GM18520 (cell line): Measurements from ENCODE around the gene HRC.
"Not testable (repeated sequence)": the region's sequence is repeated elsewhere in the genome, so short reads cannot be mapped to it uniquely, and the experiment has no call there.

Experiments used
- ATAC-seq: cut with Tn5 transposase; IDR thresholded peaks from one replicate; pipeline ENCODE4 v1.9.1; 2021; ENCODE audit not compliant: unreplicated experiment

Gene HRC

DNA sequence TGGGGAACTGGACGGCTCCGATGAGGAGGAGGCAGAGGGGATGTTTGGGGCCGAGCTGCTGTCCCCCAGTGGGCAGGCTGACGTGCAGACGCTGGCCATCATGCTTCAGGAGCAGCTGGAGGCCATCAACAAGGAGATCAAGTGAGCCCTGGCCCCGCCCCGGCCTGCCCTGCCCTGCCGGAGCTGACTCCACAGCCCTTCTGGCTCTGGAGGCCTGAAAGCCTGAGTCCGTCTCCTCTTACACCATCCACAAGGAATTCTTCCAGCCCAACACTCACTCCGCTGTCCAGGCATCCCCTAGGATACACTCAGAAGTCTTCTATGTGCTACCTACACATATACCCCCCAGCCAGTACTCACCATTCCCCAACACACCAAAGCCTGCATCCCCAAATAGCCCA is 18.4 kb downstream of the HRC start:
- ATAC-seq: no peak

DNA sequence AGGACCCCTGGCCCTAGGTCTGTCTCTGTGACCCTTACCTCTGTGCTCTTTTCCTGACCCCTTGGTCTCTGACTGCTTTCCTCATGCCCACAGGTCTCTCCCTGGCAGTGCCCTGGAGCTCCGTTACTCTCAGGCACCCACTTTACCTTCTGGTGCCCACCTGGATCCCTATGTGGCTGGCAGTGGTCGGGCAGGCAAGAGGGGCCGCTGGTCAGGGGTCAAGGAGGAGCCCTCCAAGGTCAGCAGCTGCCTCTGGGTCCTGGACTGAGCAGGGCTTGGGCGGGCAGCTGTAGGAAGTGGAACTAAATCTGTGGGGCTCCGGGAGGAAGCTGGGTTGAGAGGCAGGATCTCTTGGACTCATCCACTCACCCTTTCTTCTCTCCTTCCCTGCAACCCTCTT is 19.5 kb downstream of the HRC start:
- ATAC-seq: no peak

DNA sequence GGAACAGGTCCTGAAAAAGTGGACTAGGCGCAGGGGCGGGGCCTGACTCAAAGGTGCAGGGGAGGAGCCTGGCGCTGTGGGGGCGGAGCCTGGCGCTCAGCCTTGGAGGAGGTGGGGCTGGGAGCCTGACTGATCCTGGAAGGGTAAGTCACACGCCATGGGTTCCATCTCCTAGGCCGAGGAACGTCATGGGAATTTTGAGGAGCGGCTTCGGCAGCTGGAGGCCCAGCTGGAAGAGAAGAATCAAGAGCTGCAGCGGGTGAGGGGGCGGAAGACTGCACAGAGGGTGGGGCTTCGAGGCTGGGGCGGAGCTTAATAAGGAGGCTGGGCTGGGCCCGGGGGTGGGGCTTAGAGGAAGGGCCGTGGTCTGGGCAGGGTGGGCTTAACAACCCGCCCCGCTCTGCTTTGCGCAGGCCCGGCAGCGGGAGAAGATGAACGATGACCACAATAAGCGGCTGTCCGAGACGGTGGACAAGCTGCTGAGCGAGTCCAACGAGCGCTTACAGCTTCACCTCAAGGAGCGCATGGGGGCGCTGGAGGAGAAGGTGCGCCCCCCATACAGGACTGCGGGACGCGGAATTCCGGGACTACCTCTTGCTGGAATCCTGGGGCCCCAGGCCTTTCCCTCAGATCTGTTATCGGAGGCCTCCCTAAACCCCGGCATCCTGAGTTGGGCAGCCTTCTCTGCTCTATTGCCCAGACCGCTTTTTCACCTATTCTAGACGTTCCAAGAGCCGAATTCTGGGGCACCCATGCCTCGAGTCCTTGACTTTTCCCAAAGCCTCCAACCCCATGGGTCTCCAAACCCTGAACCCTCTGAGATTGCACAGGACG is 21.4 kb downstream of the HRC start:
- ATAC-seq: no peak

DNA sequence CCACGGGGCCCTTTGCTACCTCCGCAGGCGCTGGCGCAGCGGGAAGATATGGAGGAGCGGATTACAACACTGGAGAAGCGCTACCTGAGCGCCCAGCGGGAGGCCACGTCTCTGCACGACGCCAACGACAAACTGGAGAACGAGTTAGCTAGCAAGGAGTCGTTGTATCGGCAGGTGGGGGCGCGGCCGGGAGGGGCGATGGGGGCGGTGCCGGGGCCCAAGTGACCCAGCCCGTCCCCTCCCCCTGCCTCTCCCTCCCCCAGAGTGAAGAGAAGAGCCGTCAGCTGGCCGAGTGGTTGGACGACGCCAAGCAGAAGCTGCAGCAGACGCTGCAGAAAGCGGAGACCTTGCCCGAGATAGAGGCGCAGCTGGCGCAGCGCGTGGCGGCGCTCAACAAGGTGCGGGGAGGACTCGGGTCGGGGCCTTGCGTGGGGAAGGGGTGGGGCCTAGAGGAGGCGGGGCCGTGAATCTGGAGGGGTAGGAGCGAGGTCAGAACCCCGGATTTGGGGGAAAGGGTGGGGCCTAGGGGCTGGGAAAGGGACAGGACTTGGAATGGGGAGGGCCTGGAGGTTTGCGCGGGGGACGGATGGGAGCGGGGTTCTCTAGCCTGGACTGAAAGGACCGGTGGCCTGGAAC is 22.1 kb downstream of the HRC start:
- no peak for ATAC-seq

DNA sequence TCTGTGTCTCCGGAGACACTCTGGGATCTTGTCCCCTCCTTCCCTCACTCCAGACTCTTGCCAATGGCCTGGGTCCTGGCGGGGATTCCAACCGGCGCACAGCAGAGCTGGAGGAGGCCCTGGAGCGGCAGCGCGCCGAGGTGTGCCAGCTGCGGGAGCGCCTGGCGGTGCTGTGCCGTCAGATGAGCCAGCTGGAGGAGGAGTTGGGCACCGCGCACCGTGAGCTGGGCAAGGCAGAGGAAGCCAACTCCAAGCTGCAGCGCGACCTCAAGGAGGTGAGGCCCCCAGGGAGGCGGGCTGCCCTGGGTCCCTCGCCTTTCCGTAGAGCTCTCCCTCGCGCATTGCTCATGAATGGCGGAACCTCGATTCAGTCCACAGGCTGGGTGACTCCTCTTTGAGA is 24.9 kb downstream of the HRC start:
- ATAC-seq: no peak

DNA sequence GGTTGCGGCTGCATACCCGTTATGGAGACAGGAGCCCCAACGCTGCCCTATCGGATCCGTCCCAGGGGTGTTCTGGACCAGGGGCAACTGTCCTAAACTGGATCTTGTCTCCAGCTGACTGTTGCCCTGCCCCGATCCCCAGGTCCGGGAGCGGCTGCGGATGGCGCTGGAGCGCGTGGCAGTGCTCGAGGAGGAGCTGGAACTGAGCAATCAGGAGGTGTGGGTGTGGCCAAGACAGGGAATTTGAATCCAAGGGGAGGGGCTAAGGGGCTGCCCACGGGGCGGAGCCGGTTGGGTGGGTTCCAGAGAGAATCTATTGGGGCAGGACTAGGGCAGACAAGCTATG is 26.0 kb downstream of the HRC start:
- no peak for ATAC-seq

DNA sequence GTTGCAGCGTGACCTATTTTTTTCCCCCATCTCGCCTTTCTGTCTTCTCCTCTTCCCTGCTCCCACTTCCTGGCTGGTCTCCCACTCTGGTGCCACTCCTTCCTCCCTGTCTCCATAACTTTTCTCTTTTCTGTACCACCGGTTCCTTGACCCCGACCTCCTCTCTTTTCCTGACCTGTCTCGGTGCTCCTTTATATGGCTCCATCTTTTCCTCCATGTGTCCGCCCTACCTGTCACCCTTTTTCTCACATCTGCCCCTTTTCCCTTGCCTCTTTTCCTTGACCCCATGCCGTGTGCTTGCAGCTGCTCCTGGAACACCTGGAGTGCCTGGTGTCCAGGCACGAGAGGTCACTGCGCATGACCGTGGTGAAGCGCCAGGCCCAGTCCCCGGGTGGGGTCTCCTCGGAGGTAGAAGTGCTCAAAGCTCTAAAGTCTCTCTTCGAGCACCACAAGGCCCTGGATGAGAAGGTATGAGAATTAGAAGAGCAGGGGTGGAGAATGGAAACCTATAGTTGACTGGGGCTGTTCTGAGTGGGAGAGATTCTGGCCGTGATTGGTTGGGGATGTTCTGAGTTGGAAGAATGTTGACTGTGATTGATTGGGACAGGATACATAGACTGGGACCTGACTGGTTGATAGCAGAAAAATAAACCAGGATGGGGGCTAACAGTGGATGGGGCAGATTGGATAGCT is 26.5 kb downstream of the HRC start:
- no peak for ATAC-seq

DNA sequence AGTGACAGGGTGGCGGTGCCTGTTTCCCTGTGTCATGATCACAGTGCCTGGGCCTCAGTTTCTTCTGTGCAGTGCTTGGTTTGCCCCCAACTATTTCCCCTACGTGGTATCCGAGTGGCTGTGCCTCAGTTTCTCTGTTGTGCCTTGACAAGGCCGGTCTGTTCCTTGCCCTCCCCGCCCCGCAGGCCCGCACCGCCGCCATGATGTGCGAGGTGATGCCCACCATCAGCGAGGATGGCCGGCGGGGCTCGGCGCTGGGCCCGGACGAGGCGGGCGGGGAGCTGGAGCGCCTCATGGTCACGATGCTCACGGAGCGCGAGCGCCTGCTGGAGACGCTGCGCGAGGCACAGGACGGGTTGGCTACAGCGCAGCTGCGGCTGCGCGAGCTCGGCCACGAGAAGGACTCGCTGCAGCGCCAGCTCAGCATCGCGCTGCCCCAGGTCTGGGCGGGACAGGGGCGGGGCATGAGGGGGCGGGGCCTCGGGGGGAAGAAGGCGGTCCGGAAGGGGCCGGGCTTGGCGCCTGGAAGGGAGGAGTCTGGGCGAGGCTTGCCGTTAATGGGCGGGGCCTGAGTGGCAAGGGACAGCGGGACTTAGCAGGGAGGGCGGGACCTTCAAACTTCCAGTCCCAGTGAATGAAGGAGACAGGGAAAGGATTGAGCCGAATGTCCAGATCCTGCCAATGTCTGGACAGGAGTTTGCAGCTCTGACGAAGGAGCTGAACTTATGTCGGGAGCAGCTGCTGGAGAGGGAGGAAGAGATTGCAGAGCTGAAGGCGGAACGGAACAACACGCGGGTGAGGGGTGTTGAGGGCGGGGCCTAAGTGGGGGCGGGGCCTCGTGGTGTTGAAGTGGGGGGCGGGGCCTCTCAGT is 27.3 kb downstream of the HRC start:
- ATAC-seq: peak; percentile 69

DNA sequence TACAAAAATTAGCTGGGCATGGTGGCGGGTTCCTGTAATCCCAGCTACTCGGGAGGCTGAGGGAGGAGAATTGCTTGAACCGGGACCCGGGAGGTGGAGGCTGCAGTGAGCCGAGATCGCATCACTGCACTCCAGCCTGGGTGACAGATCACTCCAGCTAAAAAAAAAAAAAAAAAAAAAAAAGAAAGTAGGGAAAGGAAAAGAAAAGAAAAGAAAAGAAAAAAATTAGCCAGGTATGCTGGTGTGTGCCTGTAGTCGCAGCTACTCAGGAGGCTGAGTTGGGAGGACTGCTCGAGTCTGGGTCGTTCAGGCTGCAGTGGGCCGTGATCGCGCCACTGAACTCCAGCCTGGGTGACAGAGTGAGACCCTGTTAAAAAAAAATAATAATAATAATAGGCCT is 28.0 kb downstream of the HRC start:
- not testable (repeated sequence) for ATAC-seq

DNA sequence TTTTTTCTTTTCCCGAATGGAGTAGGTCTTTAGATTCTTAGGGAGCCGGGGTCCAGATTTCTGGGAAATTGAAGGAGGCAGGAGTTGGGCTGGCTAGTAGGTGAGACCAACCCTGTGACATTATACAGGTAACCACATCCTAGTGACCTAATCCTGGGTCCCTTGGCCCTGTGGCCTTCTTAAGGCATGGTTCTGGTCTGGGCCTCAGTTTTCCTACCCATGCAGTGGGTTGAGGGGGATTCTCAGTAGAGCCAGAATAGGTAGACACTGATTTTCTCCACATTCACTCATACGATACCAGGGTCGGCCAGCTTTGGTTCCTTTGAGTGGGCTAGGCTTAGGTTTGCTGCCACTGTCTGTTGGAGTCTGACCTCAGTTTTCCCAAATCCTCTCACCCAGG is 28.6 kb downstream of the HRC start:
- ATAC-seq: no peak

DNA sequence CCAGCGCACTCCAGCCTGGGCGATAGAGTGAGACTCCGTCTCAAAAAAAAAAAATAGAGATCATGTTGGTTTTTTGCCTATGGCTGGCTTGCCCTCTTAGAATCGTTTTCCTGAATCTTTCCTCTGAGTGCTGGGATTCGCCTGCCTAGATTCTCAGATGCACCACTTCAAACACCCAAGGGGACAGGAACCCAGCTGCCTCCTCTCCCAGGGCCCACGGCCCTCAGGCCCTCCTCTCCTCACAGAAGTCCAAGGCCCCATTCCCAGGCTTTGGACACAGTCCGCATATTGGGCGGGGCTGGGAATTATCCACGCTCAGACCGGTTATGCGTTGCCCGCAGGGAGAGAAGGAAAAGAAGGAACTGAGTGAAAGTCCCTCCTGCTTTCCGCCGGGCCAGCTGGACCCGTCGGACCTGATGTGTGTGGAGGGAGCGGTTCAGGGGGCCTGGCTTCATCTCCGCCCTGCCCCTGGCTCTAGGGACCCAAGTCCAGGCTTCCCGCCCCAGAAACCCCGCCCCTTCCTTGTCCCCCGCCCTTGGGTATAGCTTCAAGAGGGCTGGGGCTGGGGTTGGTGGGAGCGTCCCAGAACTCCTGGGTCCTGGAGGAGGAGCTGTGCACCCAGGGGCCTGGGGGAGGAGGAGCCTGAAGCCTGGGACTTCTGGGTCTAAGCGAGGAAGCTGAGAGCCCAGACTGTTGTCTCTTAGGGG is 30.0 kb downstream of the HRC start:
- no peak for ATAC-seq

DNA sequence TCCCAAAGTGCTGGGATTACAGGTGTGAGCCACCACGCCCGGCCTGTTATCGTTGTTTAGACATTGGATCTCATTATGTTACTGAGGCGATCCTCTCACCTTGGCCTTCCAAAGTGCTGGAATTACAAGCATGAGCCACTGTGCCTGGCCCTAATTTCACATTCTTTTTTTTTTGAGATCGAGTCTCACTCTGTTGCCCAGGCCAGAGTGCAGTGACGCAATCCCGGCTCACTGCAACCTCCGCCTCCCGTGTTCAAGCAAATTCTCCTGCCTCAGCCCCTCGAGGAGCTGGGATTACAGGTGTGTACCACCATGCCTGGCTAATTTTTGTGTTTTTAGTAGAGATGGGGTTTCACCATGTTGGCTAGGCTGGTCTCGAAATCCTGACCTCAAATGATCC is 31.9 kb downstream of the HRC start:
- ATAC-seq: not testable (repeated sequence)

DNA sequence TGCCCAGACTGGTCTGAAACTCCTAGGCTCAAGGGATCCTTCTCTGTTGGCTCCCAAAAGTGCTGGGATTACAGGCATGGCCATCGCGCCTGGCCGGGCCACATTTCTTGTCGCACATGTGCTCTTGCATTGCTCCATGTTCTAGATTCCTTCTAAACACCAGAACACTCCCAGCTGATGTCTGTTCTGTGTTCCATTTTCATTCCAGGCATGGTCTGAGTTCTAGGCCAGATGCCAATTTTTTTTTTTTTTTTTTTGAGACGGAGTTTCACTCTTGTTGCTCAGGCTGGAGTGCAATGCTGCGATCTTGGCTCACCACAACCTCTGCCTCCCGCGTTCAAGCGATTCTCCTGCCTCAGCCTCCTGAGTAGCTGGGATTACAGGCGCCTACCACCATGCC is 33.4 kb downstream of the HRC start:
- ATAC-seq: not testable (repeated sequence)

DNA sequence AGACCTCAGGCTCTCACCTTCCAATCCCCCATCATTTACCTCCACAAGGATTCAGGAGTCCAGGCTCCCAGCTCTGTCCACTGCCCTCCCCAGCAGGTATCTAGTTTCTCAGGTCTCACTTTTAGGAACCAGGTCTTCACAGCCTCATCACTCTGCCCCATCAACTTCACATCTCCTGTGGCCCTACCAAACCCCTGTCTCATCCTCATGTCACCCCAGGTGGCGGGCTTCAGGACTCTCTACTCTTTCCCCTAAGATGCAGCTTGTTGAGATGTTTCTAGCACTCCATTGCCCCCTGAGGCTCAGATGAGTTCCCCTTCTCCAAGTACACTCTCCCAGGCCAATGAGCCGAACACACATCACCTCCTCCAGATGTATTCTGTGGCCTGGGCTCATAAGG is 34.3 kb downstream of the HRC start:
- ATAC-seq: no peak

DNA sequence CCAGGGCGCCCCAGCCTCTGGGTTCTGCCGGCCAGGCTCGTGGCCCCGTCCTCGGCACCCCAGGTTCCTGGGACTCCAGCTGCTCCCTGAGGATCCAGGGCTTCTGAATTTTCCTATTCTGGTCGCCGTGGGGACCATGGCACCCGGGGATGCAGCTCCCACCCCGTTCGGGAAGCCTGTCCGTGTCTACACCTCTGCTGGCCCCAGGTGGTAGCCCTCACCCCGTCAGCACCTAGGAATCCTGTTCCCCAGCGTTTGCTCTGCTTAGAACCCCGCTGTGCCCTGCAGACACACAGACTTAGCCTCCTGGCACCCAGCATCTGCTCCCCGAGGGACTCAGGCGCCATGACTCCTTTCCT is 34.9 kb downstream of the HRC start:
- ATAC-seq: no peak

DNA sequence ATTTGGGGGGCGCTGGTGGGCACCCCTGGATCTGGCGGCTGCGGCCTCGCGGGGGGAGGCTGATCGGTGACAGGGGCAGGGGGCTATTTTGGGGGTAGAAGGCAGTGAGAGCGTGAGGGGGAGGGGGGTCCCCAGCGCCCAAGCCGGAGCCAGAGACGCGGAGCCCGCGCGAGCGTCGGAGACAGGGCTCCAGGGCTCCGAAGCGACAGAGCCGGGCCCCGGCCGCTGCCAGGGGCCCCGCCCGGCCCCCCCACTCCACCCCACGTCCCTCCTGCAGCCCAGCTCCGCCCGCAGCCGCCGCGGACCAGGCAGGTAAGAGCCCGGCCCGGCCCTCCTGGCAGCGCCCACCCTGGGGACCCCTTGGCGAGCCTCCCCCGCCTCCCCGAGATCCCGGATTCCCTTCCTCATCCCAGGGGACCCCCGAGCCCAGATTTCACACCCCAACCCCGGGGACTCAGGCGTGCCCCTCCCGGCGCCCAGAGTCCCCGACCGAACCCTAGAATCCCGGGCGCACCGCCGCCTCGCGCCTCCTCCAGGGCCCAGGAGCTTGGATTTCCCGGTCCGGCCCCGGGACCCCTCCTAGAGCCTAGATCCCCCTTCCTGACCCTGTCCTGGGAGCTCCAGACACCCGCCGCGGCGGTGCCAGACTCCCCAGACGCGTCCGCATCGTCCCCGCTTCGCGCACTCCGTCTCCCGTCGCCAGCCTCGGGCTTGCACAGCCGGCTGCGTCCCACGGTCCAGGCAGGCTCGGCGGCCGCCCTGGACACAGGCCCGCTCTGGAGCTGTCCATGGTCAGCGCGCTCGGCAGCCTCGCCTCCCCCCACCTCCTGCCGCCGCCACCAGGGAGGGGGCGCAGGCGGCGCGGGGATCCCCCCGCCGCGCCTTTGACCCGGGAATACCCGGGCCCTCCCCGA is 35.5 kb downstream of the HRC start, which contains the start of gene PPFIA3:
PPFIA3 (plus strand) TSS at position 134 of the 914 bp plus-strand sequence. CDS start 8,330 bp downstream, outside the sequence.
- ATAC-seq: no peak

DNA sequence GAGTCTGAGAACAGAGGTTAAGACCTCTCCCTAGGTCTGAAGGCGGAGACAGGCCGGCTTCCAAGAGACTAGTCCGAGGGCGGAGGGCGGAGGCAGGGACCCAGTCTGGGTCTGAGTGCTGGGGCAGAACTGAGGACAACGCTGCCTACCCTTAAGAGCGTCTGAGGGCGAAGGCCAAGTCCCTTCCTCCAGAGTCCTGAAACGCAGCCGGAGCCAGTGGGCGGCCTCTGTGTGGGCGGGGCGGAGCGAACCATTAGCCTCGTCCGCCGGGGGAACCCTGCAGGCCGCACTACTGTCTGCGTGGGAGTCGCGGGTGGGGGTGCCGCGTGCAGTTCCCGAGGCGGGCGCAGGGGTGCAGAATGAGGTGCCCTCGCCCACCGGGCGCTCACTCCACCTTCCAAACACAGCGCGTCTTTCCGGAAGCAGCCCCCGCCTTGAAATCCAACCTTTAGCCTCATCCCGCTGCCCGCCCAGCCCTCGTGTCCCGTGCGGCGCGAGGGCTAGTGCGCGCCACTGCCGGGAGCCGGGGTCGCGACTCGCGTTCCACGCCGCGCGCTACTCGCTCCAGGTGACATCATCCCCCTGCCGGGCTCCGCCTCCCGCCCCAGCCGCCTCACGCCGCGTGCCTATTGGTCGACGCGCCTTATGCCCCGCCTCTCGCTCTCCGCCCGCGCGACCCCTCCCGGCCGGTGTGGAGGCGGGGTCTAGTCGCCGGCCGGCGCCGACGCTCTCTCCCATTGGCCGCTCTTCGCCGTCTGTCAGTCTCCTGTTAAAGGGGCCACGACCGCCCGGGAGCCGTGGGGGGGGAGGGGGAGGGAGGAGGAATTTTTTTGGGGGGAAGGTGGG is 36.4 kb downstream of the HRC start, which contains the start of gene C19orf73:
C19orf73 (minus strand) TSS at position 579 of the 846 bp plus-strand sequence; CDS start at position 458, 121 bp downstream.
- ATAC-seq: peak; percentile 66
